Measurements from ENCODE around the gene ATP5MC3.
A peak's percentile ranks its signal among the peaks of the same experiment; 100 is the strongest.

Gene ATP5MC3

GRCh38 chr2:175167792-175168563 is 13.5 kb downstream of the ATP5MC3 start, which contains the start of gene ATF2:
Gene ATF2 (minus strand): TSS chr2:175168203. CDS start chr2:175136443, 31,760 bp downstream.
- peak; percentile 98 for DNase-seq (ENCODE audit: low spot score)

- DNase-seq (ENCODE audit: low spot score), result peak; percentile 52
Observed at GRCh38 chr2:175167076-175167791, 14.3 kb downstream of the ATP5MC3 start.

- peak; percentile 45 for DNase-seq (ENCODE audit: low spot score)
Observed at GRCh38 chr2:175166216-175166824, 15.2 kb downstream of the ATP5MC3 start.

DNA sequence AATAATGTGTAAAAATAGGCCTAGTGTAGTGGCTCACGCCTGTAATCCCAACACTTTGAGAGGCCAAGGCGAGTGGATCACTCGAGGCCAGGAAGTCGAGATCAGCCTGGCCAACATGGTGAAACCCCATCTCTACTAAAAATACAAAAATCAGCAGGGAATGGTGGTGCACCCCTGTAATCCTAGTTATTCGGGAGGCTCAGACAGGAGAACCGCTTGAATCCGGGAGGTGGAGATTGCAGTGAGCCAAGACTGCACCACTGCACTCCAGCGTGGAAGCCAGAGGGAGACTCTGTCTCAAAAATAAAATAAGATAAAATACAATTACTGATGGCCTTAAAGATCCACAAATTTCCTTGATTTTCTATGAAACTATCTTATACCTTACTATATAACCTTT is 17.3 kb downstream of the ATP5MC3 start:
- DNase-seq (ENCODE audit: low spot score), result no peak

- DNase-seq (ENCODE audit: low spot score), result no peak
Observed at GRCh38 chr2:175158894-175159293, 22.6 kb downstream of the ATP5MC3 start.

DNA sequence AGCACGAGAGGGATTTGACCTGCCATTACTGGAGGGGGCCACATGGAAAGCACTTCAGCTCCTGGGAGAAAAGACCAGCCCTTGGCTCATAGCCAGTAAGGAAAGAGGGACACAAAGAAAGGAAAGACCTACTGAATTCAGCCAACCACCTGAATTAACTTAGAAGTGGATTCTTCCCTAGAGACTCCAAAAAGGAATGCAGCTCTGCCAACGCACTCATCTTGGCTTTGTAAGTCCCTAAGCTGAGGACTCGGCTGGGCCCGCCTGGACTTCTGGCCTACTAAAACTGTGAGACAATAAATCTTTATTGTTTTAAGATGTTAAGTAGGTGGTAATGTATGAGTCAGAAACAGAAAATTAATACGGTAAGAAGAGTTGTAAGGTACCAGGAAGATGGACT is 25.0 kb downstream of the ATP5MC3 start:
- DNase-seq (ENCODE audit: low spot score), result no peak

GRCh38 chr2:175154661-175155082 is 26.8 kb downstream of the ATP5MC3 start:
- DNase-seq (ENCODE audit: low spot score), result peak; percentile 52

GRCh38 chr2:175152242-175152641 is 29.3 kb downstream of the ATP5MC3 start:
- DNase-seq (ENCODE audit: low spot score), result no peak

DNA sequence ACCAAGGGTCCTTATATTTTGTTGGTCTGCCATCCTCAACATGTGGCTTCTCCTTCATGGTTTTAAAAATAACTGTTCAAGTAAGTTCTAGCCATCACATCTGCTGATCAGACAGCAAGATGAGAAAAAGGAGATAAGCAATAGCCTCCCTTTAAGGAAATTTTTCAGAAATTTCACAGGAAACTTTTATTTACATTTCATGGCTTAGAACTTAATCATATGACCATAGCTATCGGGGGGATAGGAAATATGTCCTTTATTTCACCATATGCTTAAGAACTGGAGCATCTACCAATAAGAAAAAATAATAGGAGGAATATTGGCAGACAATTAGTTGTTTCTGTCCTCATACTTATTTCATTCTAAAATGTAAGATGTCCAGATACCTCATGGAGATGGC is 29.7 kb downstream of the ATP5MC3 start:
- no peak for DNase-seq (ENCODE audit: low spot score)

- DNase-seq (ENCODE audit: low spot score), result no peak
Observed at GRCh38 chr2:175147186-175147585, 34.3 kb downstream of the ATP5MC3 start.

DNA sequence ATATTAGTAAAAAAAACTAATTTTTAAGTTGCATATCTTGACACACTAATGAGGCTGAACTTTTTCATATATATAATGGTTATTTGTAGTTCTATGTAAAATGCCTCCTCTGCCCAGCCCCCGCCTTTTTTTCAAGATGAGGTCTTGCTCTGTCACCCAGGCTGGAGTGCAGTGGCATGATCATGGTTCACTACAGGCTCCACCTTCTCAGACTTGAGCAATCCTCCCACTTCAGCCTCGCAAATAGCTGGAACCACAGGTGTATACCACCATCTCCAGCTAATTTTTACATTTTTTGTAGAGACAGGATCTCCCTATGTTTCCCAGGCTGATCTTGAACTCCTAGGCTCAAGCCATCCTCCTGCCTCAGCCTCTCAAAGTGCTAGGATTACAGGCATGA is 37.8 kb downstream of the ATP5MC3 start:
- no peak for DNase-seq (ENCODE audit: low spot score)

GRCh38 chr2:175143191-175143590 is 38.3 kb downstream of the ATP5MC3 start:
- no peak for DNase-seq (ENCODE audit: low spot score)

- DNase-seq (ENCODE audit: low spot score), result no peak
Observed at GRCh38 chr2:175140332-175140731, 41.2 kb downstream of the ATP5MC3 start.

DNA sequence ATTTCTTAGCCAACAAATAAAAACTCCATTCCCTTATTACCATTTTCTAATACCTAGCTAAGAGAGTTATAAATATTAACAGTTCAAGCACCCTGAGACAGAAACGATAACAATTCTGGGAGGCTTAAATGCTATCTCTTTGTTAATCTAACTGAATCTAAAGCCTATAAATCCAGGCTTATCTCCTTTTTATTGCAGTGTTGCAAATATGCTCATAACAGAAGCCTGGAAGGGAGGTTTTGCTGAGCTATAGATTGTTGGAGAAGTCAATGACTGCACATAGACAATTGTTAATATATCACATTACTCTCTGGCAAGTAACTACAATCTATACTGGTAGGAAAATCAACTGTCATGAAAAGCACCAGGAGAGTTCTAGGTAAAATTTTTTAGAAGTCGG is 43.7 kb downstream of the ATP5MC3 start:
- DNase-seq (ENCODE audit: low spot score), result no peak

DNA sequence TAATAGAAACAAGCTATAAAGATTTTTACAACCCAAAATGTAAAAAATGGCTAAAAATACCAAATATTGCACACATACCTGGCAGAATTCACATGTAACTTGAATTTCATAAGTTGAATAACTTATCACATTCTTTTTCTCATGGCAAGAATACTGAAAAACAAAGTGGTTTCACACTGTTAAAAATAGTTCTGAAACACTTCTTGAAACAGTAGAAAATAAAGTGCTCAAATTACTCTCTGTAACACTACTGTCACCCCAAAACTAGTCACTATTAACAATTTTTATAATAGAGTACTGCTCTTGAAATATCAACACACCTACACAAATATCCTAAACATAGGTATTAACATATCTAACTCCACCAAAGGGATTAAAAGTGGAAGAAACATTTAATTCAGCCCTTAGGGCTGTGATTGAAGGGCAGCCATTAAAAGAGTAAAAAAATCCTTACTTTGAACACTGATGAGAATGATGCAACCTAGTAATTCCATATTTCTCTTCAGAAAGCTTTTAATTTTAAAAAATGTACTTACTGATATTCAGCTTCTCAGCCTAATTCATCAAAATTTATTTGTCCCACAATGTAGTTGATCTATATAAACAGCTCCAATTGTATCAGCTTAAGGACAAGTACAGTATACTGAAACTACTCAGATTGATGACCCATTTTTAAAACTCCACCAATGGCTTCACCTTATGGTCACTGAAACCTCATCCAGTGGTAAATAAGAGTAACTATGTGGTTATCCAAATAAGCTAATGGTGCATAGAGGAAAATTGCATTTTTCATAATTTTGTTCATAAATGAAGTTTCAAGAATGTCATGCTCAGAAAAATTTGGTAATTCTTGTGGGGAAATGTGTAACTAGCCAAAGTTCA is 44.9 kb downstream of the ATP5MC3 start:
- DNase-seq (ENCODE audit: low spot score), result no peak

- DNase-seq (ENCODE audit: low spot score), result no peak
Observed at GRCh38 chr2:175135862-175136261, 45.6 kb downstream of the ATP5MC3 start.

GRCh38 chr2:175135177-175135576 is 46.3 kb downstream of the ATP5MC3 start:
- no peak for DNase-seq (ENCODE audit: low spot score)

DNA sequence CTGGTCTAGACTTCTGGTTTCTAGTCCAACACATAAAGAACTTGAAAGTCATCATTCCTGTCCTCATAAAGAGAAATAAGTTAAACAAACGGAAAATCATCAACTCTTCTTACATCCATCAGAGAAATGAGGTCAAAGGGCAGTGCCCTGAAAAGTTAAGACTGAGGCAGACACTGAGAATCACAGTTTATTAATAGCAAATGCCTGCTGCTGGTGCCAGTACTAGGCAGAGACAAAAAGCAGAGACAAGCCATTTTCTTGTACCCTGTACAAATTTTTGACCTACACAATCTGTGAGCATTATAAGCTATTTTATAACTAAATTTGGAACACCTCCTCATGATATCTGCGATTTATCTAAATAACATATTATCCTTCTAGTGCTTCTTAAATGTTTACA is 50.3 kb downstream of the ATP5MC3 start:
- DNase-seq (ENCODE audit: low spot score), result no peak

GRCh38 chr2:175126661-175127060 is 54.8 kb downstream of the ATP5MC3 start:
- no peak for DNase-seq (ENCODE audit: low spot score)
